Fibroblast of lung (primary cell): Measurements from ENCODE around the gene PRDM13.

Experiments
- CTCF ChIP-seq, 2 donors: IDR thresholded peaks in 1 of 2; conservative IDR thresholded peaks in 1 of 2; 1 replicate in 1 of 2; 2 replicates in 1 of 2; pipeline ENCODE4 v1.5.1; 2011 to 2012; ENCODE audit warnings: low read length in 2 of 2, control low read depth in 1 of 2, inconsistent platforms in 1 of 2, low read depth in 1 of 2, mild to moderate bottlenecking in 1 of 2
- EZH2 ChIP-seq: IDR thresholded peaks from 2 replicates; pipeline ENCODE4 v1.5.1; 2012; ENCODE audit warnings: low read length, control low read depth, mild to moderate bottlenecking; ENCODE audit errors: missing control alignments

GRCh38 chr6:99559057-99559456, 47.6 kb upstream of the PRDM13 start:
- TF ChIP-seq CTCF (conservative IDR thresholded peaks at IDR 0.05 in 1 of 2, IDR thresholded peaks at IDR 0.05 in 1 of 2; ENCODE audit: low read depth in 1 of 2, low read length in 2 of 2) (no peak), EZH2 (no peak)
